A549 (cell line): ENCODE results near the gene STYXL2.
A peak's percentile ranks its signal among the peaks of the same experiment; 100 is the strongest.

Experiments used
- CEBPB ChIP-seq, 2 experiments: fragments of >200 bp in 1 of 2; sonication (Bioruptor Twin) in 1 of 2; formaldehyde crosslinking in 1 of 2; IDR thresholded peaks; 2 replicates each; pipeline ENCODE4 v1.6.1; 2012 to 2016
- CHD2 ChIP-seq: fragments of 150-350 bp; IDR thresholded peaks from 2 replicates; pipeline ENCODE4 v1.6.1; 2014; ENCODE audit warnings: low read length; ENCODE audit not compliant: partially characterized antibody
- CTCF ChIP-seq: fragments of >200 bp; sonication (Bioruptor Twin); formaldehyde crosslinking; IDR thresholded peaks from 3 replicates; pipeline ENCODE4 v1.5.1; 2016
- HMGXB4 ChIP-seq: fragments of 250-450 bp; sonication (Bioruptor Pico); IDR thresholded peaks from 2 replicates; pipeline ENCODE4 v1.5.0; 2021; ENCODE audit warnings: mild to moderate bottlenecking, moderate library complexity, borderline replicate concordance
- JUN ChIP-seq, 2 experiments: fragments of >200 bp; sonication (Bioruptor Twin); formaldehyde crosslinking; IDR thresholded peaks; 2 replicates in 1 of 2; 3 replicates in 1 of 2; pipeline ENCODE4 v1.6.1; 2016 to 2017
- JUNB ChIP-seq: fragments of >200 bp; sonication (Bioruptor Twin); formaldehyde crosslinking; IDR thresholded peaks from 2 replicates; pipeline ENCODE4 v1.6.1; 2016
- MAFK ChIP-seq: fragments of 450-650 bp; IDR thresholded peaks from 2 replicates; pipeline ENCODE4 v1.6.1; 2014; ENCODE audit not compliant: partially characterized antibody
- POLR2A ChIP-seq: IDR thresholded peaks from 2 replicates; pipeline ENCODE4 v1.6.1; 2012; ENCODE audit warnings: mild to moderate bottlenecking, low read length
- POLR2AphosphoS2 ChIP-seq: conservative IDR thresholded peaks from 2 replicates; pipeline ENCODE4 v1.6.1; 2012; ENCODE audit warnings: low read length, improper control_type of control experiment, inconsistent platforms
- SMC3 ChIP-seq: fragments of >200 bp; sonication (Bioruptor Twin); formaldehyde crosslinking; IDR thresholded peaks from 3 replicates; pipeline ENCODE4 v1.6.1; 2018; ENCODE audit warnings: inconsistent platforms
- SREBF2 ChIP-seq: fragments of 450-650 bp; IDR thresholded peaks from 2 replicates; pipeline ENCODE4 v1.6.1; 2014; ENCODE audit warnings: mild to moderate bottlenecking, moderate library complexity
- ZC3H11A ChIP-seq: fragments of 450-650 bp; IDR thresholded peaks from 2 replicates; pipeline ENCODE4 v1.6.1; 2014; ENCODE audit warnings: antibody characterized with exemption, mild to moderate bottlenecking
- ZFP36 ChIP-seq: fragments of 450-650 bp; IDR thresholded peaks from 2 replicates; pipeline ENCODE4 v1.6.1; 2014; ENCODE audit warnings: borderline replicate concordance; ENCODE audit not compliant: partially characterized antibody
- TF ChIP-seq, protein P1 (sequence below): fragments of 200-600 bp; sonication (generic); IDR thresholded peaks from 2 replicates; pipeline ENCODE4 v1.6.1; 2016; ENCODE audit warnings: antibody characterized with exemption, mild to moderate bottlenecking, moderate library complexity

DNA sequence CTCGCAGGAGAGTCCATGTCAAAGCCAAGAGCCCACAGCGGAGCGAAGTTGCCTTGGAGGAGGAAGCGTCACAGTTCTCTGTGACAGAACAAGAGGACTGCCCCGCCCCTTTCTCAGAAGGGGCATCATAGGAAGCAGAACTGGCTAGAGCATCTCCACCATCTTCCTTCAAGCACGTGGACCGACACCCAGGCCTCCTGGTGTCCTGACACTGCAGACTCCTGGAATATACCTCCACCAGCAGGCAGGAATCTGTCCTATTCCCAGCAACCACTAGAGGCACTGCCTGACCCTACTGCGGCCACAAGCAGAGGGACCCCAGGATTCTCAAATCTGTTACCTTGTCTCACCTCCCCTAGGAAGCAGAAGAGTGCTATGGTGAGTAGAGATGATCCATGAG is 41.5 kb upstream of the STYXL2 start:
- TF ChIP-seq CTCF, result peak; percentile 19; the same call in 1 of the 3 replicates
- TF ChIP-seq POLR2A, result no peak
- no peak for TF ChIP-seq ZFP36
- TF ChIP-seq CHD2, result no peak
- no peak for TF ChIP-seq SMC3
- no peak for TF ChIP-seq POLR2AphosphoS2
- TF ChIP-seq HMGXB4 (CRISPR knock-in tag), result no peak
- no peak for TF ChIP-seq MAFK
- TF ChIP-seq, protein P1, sequence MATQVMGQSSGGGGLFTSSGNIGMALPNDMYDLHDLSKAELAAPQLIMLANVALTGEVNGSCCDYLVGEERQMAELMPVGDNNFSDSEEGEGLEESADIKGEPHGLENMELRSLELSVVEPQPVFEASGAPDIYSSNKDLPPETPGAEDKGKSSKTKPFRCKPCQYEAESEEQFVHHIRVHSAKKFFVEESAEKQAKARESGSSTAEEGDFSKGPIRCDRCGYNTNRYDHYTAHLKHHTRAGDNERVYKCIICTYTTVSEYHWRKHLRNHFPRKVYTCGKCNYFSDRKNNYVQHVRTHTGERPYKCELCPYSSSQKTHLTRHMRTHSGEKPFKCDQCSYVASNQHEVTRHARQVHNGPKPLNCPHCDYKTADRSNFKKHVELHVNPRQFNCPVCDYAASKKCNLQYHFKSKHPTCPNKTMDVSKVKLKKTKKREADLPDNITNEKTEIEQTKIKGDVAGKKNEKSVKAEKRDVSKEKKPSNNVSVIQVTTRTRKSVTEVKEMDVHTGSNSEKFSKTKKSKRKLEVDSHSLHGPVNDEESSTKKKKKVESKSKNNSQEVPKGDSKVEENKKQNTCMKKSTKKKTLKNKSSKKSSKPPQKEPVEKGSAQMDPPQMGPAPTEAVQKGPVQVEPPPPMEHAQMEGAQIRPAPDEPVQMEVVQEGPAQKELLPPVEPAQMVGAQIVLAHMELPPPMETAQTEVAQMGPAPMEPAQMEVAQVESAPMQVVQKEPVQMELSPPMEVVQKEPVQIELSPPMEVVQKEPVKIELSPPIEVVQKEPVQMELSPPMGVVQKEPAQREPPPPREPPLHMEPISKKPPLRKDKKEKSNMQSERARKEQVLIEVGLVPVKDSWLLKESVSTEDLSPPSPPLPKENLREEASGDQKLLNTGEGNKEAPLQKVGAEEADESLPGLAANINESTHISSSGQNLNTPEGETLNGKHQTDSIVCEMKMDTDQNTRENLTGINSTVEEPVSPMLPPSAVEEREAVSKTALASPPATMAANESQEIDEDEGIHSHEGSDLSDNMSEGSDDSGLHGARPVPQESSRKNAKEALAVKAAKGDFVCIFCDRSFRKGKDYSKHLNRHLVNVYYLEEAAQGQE, result no peak
- no peak for TF ChIP-seq JUNB
- no peak for TF ChIP-seq CEBPB (IDR thresholded peaks at IDR 0.05)
- TF ChIP-seq ZC3H11A, result no peak
- no peak for TF ChIP-seq SREBF2
- TF ChIP-seq JUN (IDR thresholded peaks at IDR 0.05), result no peak
